Measurements from ENCODE around the gene TEX2.

GRCh38 chr17:64180089-64181073 lies 82.7 kb downstream of the TEX2 start:
- TF ChIP-seq CTCF (IDR thresholded peaks at IDR 0.05) (peak in 1 of 6 experiments; percentile 27), POLR2A (IDR thresholded peaks at IDR 0.05) (peak in 1 of 4 donors; percentile 34), POLR2AphosphoS5 (IDR thresholded peaks at IDR 0.05) (peak in 1 of 2 donors; percentile 34)
